RWPE2 (cell line): ENCODE results near the gene LAMA2.

Experiments used
- ATAC-seq: fragments of 200-7000 bp; cut with Tn5 transposase; 3 replicates; pipeline ENCODE4 v1.9.1; 2021; ENCODE audit warnings: low read depth
- DNase-seq: peaks from one replicate; pipeline ENCODE4 v3.0.0-alpha.2; 2020; ENCODE audit warnings: low spot score
- H3K27ac ChIP-seq: fragments of 450-650 bp; 2 replicates; pipeline ENCODE4 v1.5.1; 2017; ENCODE audit warnings: mild to moderate bottlenecking; ENCODE audit not compliant: poor library complexity, severe bottlenecking
- H3K27me3 ChIP-seq: fragments of 250-450 bp; sonication (Bioruptor Pico); 2 replicates; pipeline ENCODE4 v1.5.1; 2021; ENCODE audit warnings: mild to moderate bottlenecking, moderate library complexity; ENCODE audit not compliant: insufficient read depth, poor library complexity, severe bottlenecking
- H3K36me3 ChIP-seq: fragments of 250-450 bp; sonication (Bioruptor Pico); 2 replicates; pipeline ENCODE4 v1.5.1; 2020; ENCODE audit warnings: low read depth, mild to moderate bottlenecking, moderate library complexity
- H3K4me1 ChIP-seq: fragments of 250-450 bp; sonication (Bioruptor Pico); 2 replicates; pipeline ENCODE4 v1.5.1; 2021; ENCODE audit warnings: mild to moderate bottlenecking, moderate library complexity; ENCODE audit not compliant: insufficient read depth, poor library complexity, severe bottlenecking
- H3K4me3 ChIP-seq: fragments of 250-450 bp; sonication (Bioruptor Pico); 2 replicates; pipeline ENCODE4 v1.5.1; 2021; ENCODE audit warnings: mild to moderate bottlenecking, moderate library complexity; ENCODE audit not compliant: severe bottlenecking
- H3K9me3 ChIP-seq: fragments of 250-450 bp; sonication (Bioruptor Pico); 2 replicates; pipeline ENCODE4 v1.5.1; 2021; ENCODE audit warnings: mild to moderate bottlenecking, moderate library complexity; ENCODE audit not compliant: severe bottlenecking
- CTCF ChIP-seq: fragments of 450-650 bp; IDR thresholded peaks from one replicate; pipeline ENCODE4 v1.5.1; 2017; ENCODE audit warnings: mild to moderate bottlenecking, moderate library complexity; ENCODE audit not compliant: poor library complexity, severe bottlenecking

Gene LAMA2

GRCh38 chr6:129130959-129131681 is 248.2 kb downstream of the LAMA2 start:
- Histone ChIP-seq H3K4me3 (no peak overlapping the region), H3K27me3 (no peaks in the 10 kb centered on the region), H3K9me3 (no peaks in the 10 kb centered on the region), H3K4me1 (no peaks in the 10 kb centered on the region), H3K36me3 (no peaks in the 10 kb centered on the region), H3K27ac (no peak overlapping the region)
- ATAC-seq (no peak), DNase-seq (no peak)
- no peak for TF ChIP-seq CTCF

GRCh38 chr6:129133770-129134192 is 250.8 kb downstream of the LAMA2 start:
- TF ChIP-seq CTCF = no peak
- no peak for ATAC-seq

GRCh38 chr6:129134535-129134934 is 251.6 kb downstream of the LAMA2 start:
- no peaks in the 10 kb centered on the region for H3K9me3 ChIP-seq
- H3K4me1 ChIP-seq = no peaks in the 10 kb centered on the region
- DNase-seq (no peak), ATAC-seq (0 out of 3 replicates have a peak, but pooled peaks have one; percentile 27)
- H3K4me3 ChIP-seq = no peak overlapping the region
- no peak overlapping the region for H3K27ac ChIP-seq
- H3K36me3 ChIP-seq = no peaks in the 10 kb centered on the region
- H3K27me3 ChIP-seq = no peaks in the 10 kb centered on the region
- no peak for TF ChIP-seq CTCF

More at GRCh38 chr6:129133770-129134192, 250.8 kb downstream of the LAMA2 start:
- H3K9me3 ChIP-seq = no peaks in the 10 kb centered on the region
- no peak for DNase-seq
- H3K27me3 ChIP-seq = no peaks in the 10 kb centered on the region
- H3K27ac ChIP-seq = no peak overlapping the region
- no peaks in the 10 kb centered on the region for H3K4me1 ChIP-seq
- no peaks in the 10 kb centered on the region for H3K36me3 ChIP-seq
- H3K4me3 ChIP-seq = no peak overlapping the region

- Histone ChIP-seq H3K27ac (no peak overlapping the region), H3K4me3 (no peak overlapping the region), H3K9me3 (no peaks in the 10 kb centered on the region), H3K27me3 (no peaks in the 10 kb centered on the region), H3K36me3 (no peaks in the 10 kb centered on the region), H3K4me1 (no peaks in the 10 kb centered on the region)
- ATAC-seq (no peak), DNase-seq (no peak)
- TF ChIP-seq CTCF = no peak
Observed at GRCh38 chr6:129135451-129135850, 252.5 kb downstream of the LAMA2 start.

- H3K4me3 ChIP-seq = no peak overlapping the region
- no peak for TF ChIP-seq CTCF
- no peak overlapping the region for H3K27ac ChIP-seq
- H3K36me3 ChIP-seq = no peaks in the 10 kb centered on the region
- ATAC-seq (no peak), DNase-seq (no peak)
- H3K4me1 ChIP-seq = no peaks in the 10 kb centered on the region
- H3K27me3 ChIP-seq = no peaks in the 10 kb centered on the region
- H3K9me3 ChIP-seq = no peaks in the 10 kb centered on the region
Observed at GRCh38 chr6:129136751-129137150, 253.8 kb downstream of the LAMA2 start.
